ENCODE data around the gene CD180. TPM values are rescaled to one million over a fixed set of nuclear protein-coding genes. Genes with fewer than 3 reads are reported as not detected.

CD180 gene
- total and polyA plus RNA-seq, 9 of the 15 experiments (the other 6 are each of a cell fraction or from before 2014, with no cell fraction given) = 0.01 to 0.07 TPM; not detected in 7

GRCh38 chr5:67165526-67166459, 30.8 kb downstream of the CD180 start:
- ChIA-PET CTCF (ENCODE audit: low intra/inter-chr PET ratio) (no interaction called here), POLR2A (interaction anchor here (0.6 kb wide), 1 partner anchor 21 kb away, joined by 3 read pairs; no protein-coding TSS in a partner anchor)
- Histone ChIP-seq H4K20me1 (replicated peaks; ENCODE audit: control insufficient read depth, insufficient read depth, low read length) (no peaks in the 10 kb centered on the region), H3K9me1 (ENCODE audit: control insufficient read depth, insufficient read depth, low read length) (no peaks in the 10 kb centered on the region), H2AFZ (ENCODE audit: low read depth, low read length) (no peak overlapping the region), H3K36me3 (ENCODE audit: control insufficient read depth, insufficient read depth, low read length) (peaks cover 12% of the 10 kb centered on the region; the same call in 1 of the 3 replicates), H3K4me1 (replicated peaks in 1 of 2; ENCODE audit: control insufficient read depth in 2 of 2, insufficient read depth in 2 of 2, low read length in 2 of 2) (peaks cover 0 to 13% of the 10 kb centered on the region in 2 experiments; a peak in 2 of 5 replicates), H3K4me2 (ENCODE audit: insufficient read depth, low read length) (no peak overlapping the region), H3K27me3 (ENCODE audit: control insufficient read depth in 2 of 2, insufficient read depth in 2 of 2, low read length in 2 of 2) (no peaks in the 10 kb centered on the region), H3K27ac (ENCODE audit: extremely low read depth, low read depth, low read length) (no peak overlapping the region), H3K4me3 (no peak overlapping the region), H3K9me3 (replicated peaks; ENCODE audit: control insufficient read depth, insufficient read depth, low read depth, low read length) (no peaks in the 10 kb centered on the region), H3K9ac (ENCODE audit: insufficient read depth in 1 of 2, low read depth in 2 of 2, low read length in 2 of 2) (no peak overlapping the region), H3K79me2 (ENCODE audit: control insufficient read depth, insufficient read depth, low read length) (no peaks in the 10 kb centered on the region)
- ATAC-seq (peak; percentile 82), DNase-seq (ENCODE audit: extremely low read depth in 1 of 4, low spot score in 3 of 4) (peak; percentile 18 to 36 (median 26)), FAIRE-seq (no peak)
- intact Hi-C loops (cut with micrococcal nuclease) (no loop called here), in situ Hi-C loops (cut with MboI) (no loop called here)
- no TSS peak for BruUV-seq (replicated peaks)
- TF ChIP-seq RBM22 (IDR thresholded peaks at IDR 0.05; ENCODE audit: low read depth, low read length, poor library complexity, severe bottlenecking) = peak; percentile 77
- TF ChIP-seq SMAD3 (CRISPR knock-in tag; conservative IDR thresholded peaks at IDR 0.05) = no peak
- TF ChIP-seq ZSCAN32 (CRISPR knock-in tag; IDR thresholded peaks at IDR 0.05) = no peak
- TF ChIP-seq JUNB (CRISPR knock-in tag; conservative IDR thresholded peaks at IDR 0.05) = no peak
- TF ChIP-seq ZBTB33 (CRISPR knock-in tag; IDR thresholded peaks at IDR 0.05) = peak; percentile 98
- TF ChIP-seq HLTF (IDR thresholded peaks at IDR 0.05) = no peak
- TF ChIP-seq CTCF (IDR thresholded peaks at IDR 0.05 in 2 of 3, conservative IDR thresholded peaks at IDR 0.05 in 1 of 3; ENCODE audit: insufficient read depth in 2 of 3, low read depth in 1 of 3, low read length in 3 of 3) = peak; percentile 31 to 49 (median 48); a peak in 4 of 6 replicates
- no peak for TF ChIP-seq ETV6 (IDR thresholded peaks at IDR 0.05; ENCODE audit: borderline replicate concordance in 1 of 2, low read depth in 2 of 2, low read length in 1 of 2)
- TF ChIP-seq ETV6 (CRISPR knock-in tag; IDR thresholded peaks at IDR 0.05; ENCODE audit: borderline replicate concordance) = no peak
- peak; percentile 45 for TF ChIP-seq CTCFL (IDR thresholded peaks at IDR 0.05; ENCODE audit: borderline replicate concordance, insufficient read depth, low read depth, low read length, poor library complexity, severe bottlenecking)
- no peak for TF ChIP-seq NFYB (IDR thresholded peaks at IDR 0.05; ENCODE audit: extremely low read depth, insufficient read length)
- TF ChIP-seq ZNF121 (CRISPR knock-in tag; conservative IDR thresholded peaks at IDR 0.05) = no peak
- no peak for TF ChIP-seq ERF (CRISPR knock-in tag; IDR thresholded peaks at IDR 0.05)
- peak in 1 of 2 experiments; percentile 29; a peak in 1 of 4 replicates for TF ChIP-seq RAD21 (CRISPR knock-in tag; conservative IDR thresholded peaks at IDR 0.05 in 1 of 2, IDR thresholded peaks at IDR 0.05 in 1 of 2)
- 82% methylated on average over 28 of the region's 36 CpGs for WGBS (ENCODE audit: insufficient coverage, low coverage, missing lambda C conversion rate)

Data from K562 (cell line).